ENCODE measurements around the gene MTR.

MTR gene

DNA sequence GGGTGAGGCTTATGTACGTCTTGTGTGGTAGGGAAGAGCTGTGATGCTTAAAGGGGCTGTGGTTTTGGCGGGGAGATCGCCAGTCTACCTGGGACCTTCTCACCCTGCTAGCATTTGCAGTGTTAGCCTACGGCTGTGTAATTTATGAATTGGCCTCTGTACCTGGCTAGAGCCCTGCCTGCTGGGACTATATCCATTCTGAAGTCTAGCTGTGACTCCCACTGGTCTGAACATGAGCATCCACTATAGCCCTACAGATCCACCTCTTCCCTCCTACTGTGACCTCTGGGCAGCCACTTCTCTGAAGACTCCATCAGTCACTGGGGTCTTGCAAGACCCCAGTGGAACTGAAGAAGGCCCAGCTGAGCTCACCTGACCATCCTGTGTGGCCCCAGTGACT is 135.4 kb downstream of the MTR start:
- Histone ChIP-seq H3K9ac (ENCODE audit: low read depth, low read length) (no peak overlapping the region), H3K27me3 (ENCODE audit: control insufficient read depth, insufficient read depth, low read length) (no peaks in the 10 kb centered on the region)

DNA sequence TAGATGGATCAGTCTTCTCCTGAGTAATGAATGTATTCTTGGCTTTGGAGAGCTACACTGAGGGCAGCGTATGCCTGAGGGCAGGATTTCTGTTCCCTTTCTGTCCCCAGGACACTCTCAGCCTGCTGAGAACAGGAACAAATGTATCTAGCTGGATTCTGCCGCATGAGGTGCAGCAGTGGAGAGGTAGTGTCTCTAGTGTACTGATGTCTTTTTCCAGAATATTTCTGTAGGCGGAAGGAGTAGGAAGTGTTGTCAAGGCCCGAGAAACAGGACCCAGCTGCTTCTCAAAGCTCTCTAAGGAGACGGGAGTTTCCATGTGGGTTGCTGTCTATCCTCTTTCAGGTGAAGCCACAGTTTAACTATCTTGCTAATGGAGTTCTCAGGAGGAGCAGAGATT is 143.7 kb downstream of the MTR start:
- no peaks in the 10 kb centered on the region for H3K36me3 ChIP-seq (ENCODE audit: control insufficient read depth, insufficient read depth, low read length)
- no peaks in the 10 kb centered on the region for H3K4me1 ChIP-seq (ENCODE audit: control insufficient read depth, insufficient read depth, low read length)
- no peak overlapping the region for H3K9ac ChIP-seq (ENCODE audit: low read depth, low read length)
- H3K9me3 ChIP-seq (ENCODE audit: control insufficient read depth, insufficient read depth, low read length): 0 out of 2 replicates have a peak, but pooled peaks cover 8% of the 10 kb centered on the region
- no peak overlapping the region for H3K4me3 ChIP-seq (ENCODE audit: low read depth, low read length)
- no peak overlapping the region for H3K27ac ChIP-seq (ENCODE audit: low read depth, low read length)
- no peaks in the 10 kb centered on the region for H3K27me3 ChIP-seq (ENCODE audit: control insufficient read depth, insufficient read depth, low read length)

More for the DNA sequence above, 135.4 kb downstream of the MTR start:
- no peaks in the 10 kb centered on the region for H3K9me3 ChIP-seq (ENCODE audit: control insufficient read depth, insufficient read depth, low read length)
- no peaks in the 10 kb centered on the region for H3K4me1 ChIP-seq (ENCODE audit: control insufficient read depth, insufficient read depth, low read length)
- H3K4me3 ChIP-seq (ENCODE audit: low read depth, low read length): no peak overlapping the region
- no peak overlapping the region for H3K27ac ChIP-seq (ENCODE audit: low read depth, low read length)
- no peaks in the 10 kb centered on the region for H3K36me3 ChIP-seq (ENCODE audit: control insufficient read depth, insufficient read depth, low read length)

DNA sequence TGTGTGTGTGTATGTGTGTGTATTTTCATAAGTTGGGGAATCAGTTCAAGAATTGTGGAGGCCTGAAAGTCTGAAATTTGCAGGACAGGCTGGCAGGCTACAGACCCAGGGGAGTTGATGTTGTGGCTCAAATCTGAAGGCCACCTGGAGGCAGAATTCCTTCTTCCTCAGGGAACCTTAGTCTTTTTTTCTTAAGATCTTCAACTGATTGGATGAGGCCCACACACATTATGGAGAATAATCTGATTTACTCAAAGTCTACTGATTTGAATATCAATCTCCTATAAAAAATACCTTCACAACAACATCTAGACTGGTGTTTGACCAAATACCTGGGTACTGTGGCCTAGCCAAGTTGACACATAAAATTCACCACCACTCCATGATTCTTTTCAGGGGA is 147.3 kb downstream of the MTR start:
- H3K27me3 ChIP-seq (ENCODE audit: control insufficient read depth, insufficient read depth, low read length): no peaks in the 10 kb centered on the region

DNA sequence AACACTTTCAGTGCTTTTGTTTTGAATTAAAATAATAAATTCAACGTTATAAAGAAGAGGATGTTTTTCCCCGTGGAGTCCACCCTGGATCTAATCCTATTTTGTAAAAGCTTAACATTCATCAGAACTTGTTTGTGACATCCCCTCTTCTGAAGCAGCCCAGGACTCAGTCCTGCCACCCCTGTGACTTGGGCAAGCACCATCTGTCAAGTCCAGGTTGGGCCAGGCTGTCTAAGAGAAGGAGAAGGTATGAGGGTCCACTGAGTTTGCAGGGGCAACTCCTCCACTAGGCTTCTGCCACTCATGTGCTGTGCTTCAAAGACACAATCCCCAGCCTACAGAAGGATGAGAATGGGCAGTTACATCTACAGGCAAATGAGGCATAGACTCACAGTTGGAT is 149.5 kb downstream of the MTR start:
- no peak overlapping the region for H3K9ac ChIP-seq (ENCODE audit: low read depth, low read length)
- no peaks in the 10 kb centered on the region for H3K9me3 ChIP-seq (ENCODE audit: control insufficient read depth, insufficient read depth, low read length)
- no peaks in the 10 kb centered on the region for H3K4me1 ChIP-seq (ENCODE audit: control insufficient read depth, insufficient read depth, low read length)
- H3K27ac ChIP-seq (ENCODE audit: low read depth, low read length): no peak overlapping the region
- no peaks in the 10 kb centered on the region for H3K27me3 ChIP-seq (ENCODE audit: control insufficient read depth, insufficient read depth, low read length)
- no peak overlapping the region for H3K4me3 ChIP-seq (ENCODE audit: low read depth, low read length)
- no peaks in the 10 kb centered on the region for H3K36me3 ChIP-seq (ENCODE audit: control insufficient read depth, insufficient read depth, low read length)

More for the DNA sequence above, 147.3 kb downstream of the MTR start:
- Histone ChIP-seq H3K4me3 (ENCODE audit: low read depth, low read length) (no peak overlapping the region), H3K4me1 (ENCODE audit: control insufficient read depth, insufficient read depth, low read length) (no peaks in the 10 kb centered on the region), H3K9ac (ENCODE audit: low read depth, low read length) (no peak overlapping the region), H3K36me3 (ENCODE audit: control insufficient read depth, insufficient read depth, low read length) (no peaks in the 10 kb centered on the region), H3K9me3 (ENCODE audit: control insufficient read depth, insufficient read depth, low read length) (0 out of 2 replicates have a peak, but pooled peaks cover 8% of the 10 kb centered on the region), H3K27ac (ENCODE audit: low read depth, low read length) (no peak overlapping the region)

DNA sequence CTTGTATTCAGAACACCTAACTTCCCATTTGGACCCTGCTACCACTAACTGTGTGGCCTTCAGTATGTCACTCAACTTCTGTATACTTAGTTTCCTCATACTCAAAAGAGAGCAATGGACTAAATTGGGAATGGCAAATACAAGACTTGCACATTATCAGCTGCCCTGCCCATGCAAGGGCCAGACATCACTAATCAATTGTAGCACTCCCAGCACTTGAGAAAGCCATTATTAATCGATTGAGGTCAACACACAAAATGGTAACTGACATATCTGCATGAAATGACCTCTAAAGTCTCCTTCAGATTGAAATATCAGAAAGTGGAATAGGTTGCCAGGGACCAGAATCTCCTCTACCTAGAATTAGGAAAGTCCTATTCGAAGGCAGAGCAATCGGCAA is 149.9 kb downstream of the MTR start:
- no peak overlapping the region for H3K27ac ChIP-seq (ENCODE audit: low read depth, low read length)
- no peaks in the 10 kb centered on the region for H3K27me3 ChIP-seq (ENCODE audit: control insufficient read depth, insufficient read depth, low read length)
- no peaks in the 10 kb centered on the region for H3K9me3 ChIP-seq (ENCODE audit: control insufficient read depth, insufficient read depth, low read length)
- no peaks in the 10 kb centered on the region for H3K4me1 ChIP-seq (ENCODE audit: control insufficient read depth, insufficient read depth, low read length)
- H3K4me3 ChIP-seq (ENCODE audit: low read depth, low read length): no peak overlapping the region
- H3K36me3 ChIP-seq (ENCODE audit: control insufficient read depth, insufficient read depth, low read length): no peaks in the 10 kb centered on the region
- H3K9ac ChIP-seq (ENCODE audit: low read depth, low read length): no peak overlapping the region

DNA sequence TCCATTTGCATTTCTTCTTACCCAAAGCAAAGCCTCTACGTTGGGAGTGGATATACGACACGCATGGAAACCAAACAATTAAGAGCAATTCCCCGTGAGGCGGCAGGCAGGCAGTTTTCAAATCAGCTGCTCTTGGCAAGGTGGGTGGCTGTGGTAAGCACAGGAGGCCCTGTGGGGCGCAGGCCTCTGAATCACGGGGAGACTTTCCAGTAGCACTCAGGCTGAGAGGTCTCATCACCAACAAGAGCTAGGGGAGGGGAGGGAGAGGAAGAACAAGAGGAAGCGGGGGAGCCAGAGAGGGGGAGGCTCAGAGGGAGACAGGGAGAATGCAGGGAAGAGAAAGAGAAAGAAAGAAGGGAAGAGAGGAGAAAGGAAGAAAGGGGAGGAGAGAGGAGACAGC is 152.7 kb downstream of the MTR start:
- H3K27me3 ChIP-seq (ENCODE audit: control insufficient read depth, insufficient read depth, low read length): no peaks in the 10 kb centered on the region
- no peak overlapping the region for H3K27ac ChIP-seq (ENCODE audit: low read depth, low read length)
- no peaks in the 10 kb centered on the region for H3K9me3 ChIP-seq (ENCODE audit: control insufficient read depth, insufficient read depth, low read length)
- H3K36me3 ChIP-seq (ENCODE audit: control insufficient read depth, insufficient read depth, low read length): no peaks in the 10 kb centered on the region
- H3K9ac ChIP-seq (ENCODE audit: low read depth, low read length): no peak overlapping the region
- peaks cover 13% of the 10 kb centered on the region for H3K4me1 ChIP-seq (ENCODE audit: control insufficient read depth, insufficient read depth, low read length)
- H3K4me3 ChIP-seq (ENCODE audit: low read depth, low read length): no peak overlapping the region

DNA sequence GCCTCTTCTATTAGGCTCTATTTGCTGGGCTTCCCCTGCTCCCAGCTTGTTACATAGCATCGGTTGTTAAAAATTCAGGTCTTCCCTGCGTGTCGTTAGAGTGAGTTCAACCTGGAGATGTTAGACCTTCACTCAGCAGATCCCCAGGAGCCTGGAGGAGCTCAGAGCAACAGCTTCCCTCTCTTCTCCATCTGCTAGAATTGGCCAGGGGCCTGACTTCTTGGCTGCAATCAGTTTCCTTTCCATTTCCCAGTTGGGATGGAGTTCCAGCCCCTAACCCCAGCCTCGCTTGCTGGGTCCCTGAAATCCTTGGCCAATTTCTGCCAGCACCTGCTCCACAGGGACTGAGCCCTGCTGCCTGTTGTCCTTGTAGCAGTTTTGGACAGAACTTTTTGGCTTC is 153.3 kb downstream of the MTR start:
- Histone ChIP-seq H3K27me3 (ENCODE audit: control insufficient read depth, insufficient read depth, low read length) (no peaks in the 10 kb centered on the region), H3K4me1 (ENCODE audit: control insufficient read depth, insufficient read depth, low read length) (peaks cover 19% of the 10 kb centered on the region), H3K27ac (ENCODE audit: low read depth, low read length) (no peak overlapping the region), H3K4me3 (ENCODE audit: low read depth, low read length) (no peak overlapping the region), H3K9ac (ENCODE audit: low read depth, low read length) (no peak overlapping the region), H3K36me3 (ENCODE audit: control insufficient read depth, insufficient read depth, low read length) (no peaks in the 10 kb centered on the region), H3K9me3 (ENCODE audit: control insufficient read depth, insufficient read depth, low read length) (no peaks in the 10 kb centered on the region)

DNA sequence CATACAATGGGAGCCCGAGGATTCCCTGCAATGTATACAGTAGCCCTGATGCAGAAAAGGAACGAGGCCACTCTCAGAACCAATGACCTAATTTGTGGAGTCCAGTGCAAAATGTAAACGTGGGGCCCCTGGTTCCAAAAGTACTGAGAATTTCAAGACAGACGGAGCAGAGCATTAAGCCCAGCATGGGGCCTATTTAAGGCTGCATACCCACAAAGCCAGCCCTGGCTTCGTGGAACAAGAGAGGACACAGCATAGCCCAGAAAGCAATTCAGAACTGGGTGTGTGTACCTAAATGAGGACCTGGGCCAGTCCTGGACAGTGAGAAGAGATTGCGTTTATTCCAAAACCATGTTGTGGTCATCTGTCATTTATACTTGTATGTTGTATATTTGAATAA is 153.9 kb downstream of the MTR start:
- peaks cover 21% of the 10 kb centered on the region for H3K4me1 ChIP-seq (ENCODE audit: control insufficient read depth, insufficient read depth, low read length)
- no peak overlapping the region for H3K9ac ChIP-seq (ENCODE audit: low read depth, low read length)
- no peak overlapping the region for H3K4me3 ChIP-seq (ENCODE audit: low read depth, low read length)
- H3K27me3 ChIP-seq (ENCODE audit: control insufficient read depth, insufficient read depth, low read length): no peaks in the 10 kb centered on the region
- no peaks in the 10 kb centered on the region for H3K9me3 ChIP-seq (ENCODE audit: control insufficient read depth, insufficient read depth, low read length)
- H3K27ac ChIP-seq (ENCODE audit: low read depth, low read length): no peak overlapping the region
- no peaks in the 10 kb centered on the region for H3K36me3 ChIP-seq (ENCODE audit: control insufficient read depth, insufficient read depth, low read length)

DNA sequence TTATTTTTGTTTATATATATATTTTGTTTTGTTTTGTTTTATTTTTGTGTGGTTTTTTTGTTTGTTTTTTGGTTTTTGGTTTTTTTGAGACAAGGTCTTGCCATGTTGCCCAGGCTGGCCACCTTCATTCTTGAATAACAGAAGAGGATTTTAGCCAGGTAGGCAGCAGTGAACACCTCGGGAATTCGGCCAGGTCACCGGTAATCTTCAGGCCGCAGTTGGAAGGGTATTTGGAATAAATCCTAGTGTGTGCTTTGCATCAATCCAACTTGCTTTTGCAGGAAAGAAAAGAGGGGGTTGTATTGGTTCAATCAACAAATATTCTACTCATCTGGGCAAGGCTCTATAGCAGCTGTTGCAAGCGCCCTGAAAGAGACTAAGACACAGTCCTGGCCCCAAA is 155.3 kb downstream of the MTR start:
- Histone ChIP-seq H3K27me3 (ENCODE audit: control insufficient read depth, insufficient read depth, low read length) (no peaks in the 10 kb centered on the region), H3K36me3 (ENCODE audit: control insufficient read depth, insufficient read depth, low read length) (no peaks in the 10 kb centered on the region), H3K4me3 (ENCODE audit: low read depth, low read length) (no peak overlapping the region), H3K9ac (ENCODE audit: low read depth, low read length) (no peak overlapping the region), H3K9me3 (ENCODE audit: control insufficient read depth, insufficient read depth, low read length) (no peaks in the 10 kb centered on the region), H3K4me1 (ENCODE audit: control insufficient read depth, insufficient read depth, low read length) (peaks cover 21% of the 10 kb centered on the region), H3K27ac (ENCODE audit: low read depth, low read length) (no peak overlapping the region)

DNA sequence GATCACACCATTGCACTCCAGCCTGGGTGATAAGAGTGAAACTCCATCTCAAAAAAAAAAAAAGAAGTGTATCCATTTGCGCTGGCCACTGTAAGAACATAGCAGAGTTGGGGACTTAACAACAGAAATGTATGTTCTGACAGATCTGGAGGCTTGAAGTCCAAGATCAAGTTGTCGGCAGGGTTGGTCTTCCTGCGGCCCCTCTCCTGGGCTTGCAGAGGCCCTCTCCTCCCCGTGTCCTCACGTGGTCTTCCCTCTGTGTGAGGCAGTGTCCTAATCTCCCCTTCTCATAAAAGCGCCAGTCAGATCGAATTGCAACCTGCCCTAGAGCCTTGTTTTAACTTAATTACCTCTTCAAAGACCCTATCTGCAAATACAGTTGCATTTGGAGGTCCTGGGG is 156.6 kb downstream of the MTR start:
- no peaks in the 10 kb centered on the region for H3K36me3 ChIP-seq (ENCODE audit: control insufficient read depth, insufficient read depth, low read length)
- H3K9me3 ChIP-seq (ENCODE audit: control insufficient read depth, insufficient read depth, low read length): no peaks in the 10 kb centered on the region
- H3K9ac ChIP-seq (ENCODE audit: low read depth, low read length): no peak overlapping the region
- H3K4me3 ChIP-seq (ENCODE audit: low read depth, low read length): no peak overlapping the region
- no peaks in the 10 kb centered on the region for H3K27me3 ChIP-seq (ENCODE audit: control insufficient read depth, insufficient read depth, low read length)
- H3K4me1 ChIP-seq (ENCODE audit: control insufficient read depth, insufficient read depth, low read length): peaks cover 21% of the 10 kb centered on the region
- H3K27ac ChIP-seq (ENCODE audit: low read depth, low read length): no peak overlapping the region

DNA sequence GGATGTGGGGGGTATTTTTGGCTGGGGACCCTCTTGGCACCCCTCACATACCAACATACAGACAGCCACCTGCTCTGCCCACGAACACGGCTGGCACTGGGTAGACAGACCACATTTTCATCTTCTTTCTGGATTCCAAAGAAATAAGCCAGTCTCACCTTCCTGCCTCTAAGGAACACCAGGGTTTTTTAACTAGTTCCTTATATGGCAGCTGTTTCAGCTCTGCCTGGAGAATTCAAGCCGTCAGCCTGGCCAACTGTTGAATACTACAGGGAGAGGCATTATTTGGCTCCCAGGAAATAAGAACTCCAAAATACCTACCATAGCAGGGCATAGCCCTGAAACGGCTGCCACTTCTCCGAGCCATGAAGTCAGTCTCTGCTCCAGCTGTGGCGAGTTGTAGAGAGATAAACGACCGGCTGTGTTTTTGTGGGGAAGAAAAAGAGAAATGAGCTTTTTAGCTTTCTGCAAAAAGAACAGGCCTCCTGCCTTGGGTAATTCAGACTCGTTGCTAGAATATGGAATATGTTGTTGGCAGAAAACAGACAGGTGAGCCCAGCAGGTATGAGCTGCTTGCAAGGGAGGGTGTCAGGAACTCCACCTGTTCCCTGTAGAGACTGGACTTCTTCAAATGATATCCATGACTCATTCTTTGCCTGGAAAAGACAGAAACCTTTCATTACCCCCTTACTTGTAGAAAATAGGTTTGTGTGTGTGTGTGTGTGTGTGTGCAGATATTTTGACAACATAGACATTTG is 157.3 kb downstream of the MTR start:
- Histone ChIP-seq H3K27me3 (ENCODE audit: control insufficient read depth, insufficient read depth, low read length) (no peaks in the 10 kb centered on the region), H3K9me3 (ENCODE audit: control insufficient read depth, insufficient read depth, low read length) (no peaks in the 10 kb centered on the region), H3K36me3 (ENCODE audit: control insufficient read depth, insufficient read depth, low read length) (no peaks in the 10 kb centered on the region), H3K27ac (ENCODE audit: low read depth, low read length) (peak overlapping the region; percentile 55), H3K9ac (ENCODE audit: low read depth, low read length) (no peak overlapping the region), H3K4me1 (ENCODE audit: control insufficient read depth, insufficient read depth, low read length) (peaks cover 21% of the 10 kb centered on the region), H3K4me3 (ENCODE audit: low read depth, low read length) (no peak overlapping the region)

Measured in HUES48 (cell line).